Activated CD8-positive, alpha-beta memory T cell treated with anti-CD3 and anti-CD28 coated beads, Interleukin-2, amount 50 U/mL, for 1 hour (primary cell): ENCODE measurements around the gene GALK1.
"Not testable (repeated sequence)": the region's sequence is repeated elsewhere in the genome, so short reads cannot be mapped to it uniquely, and the experiment has no call there.

Experiments
- DNase-seq: peaks from one replicate; pipeline ENCODE4 v3.0.0-alpha.2; 2020; ENCODE audit errors: extremely low read depth

The GALK1 gene

GRCh38 chr17:75784473-75785015, 19.6 kb upstream of the GALK1 start, which contains the start of gene UNK:
UNK (plus strand) TSS chr17:75784806; CDS start chr17:75784881, 75 bp downstream.
- peak; percentile 93 for DNase-seq

DNA sequence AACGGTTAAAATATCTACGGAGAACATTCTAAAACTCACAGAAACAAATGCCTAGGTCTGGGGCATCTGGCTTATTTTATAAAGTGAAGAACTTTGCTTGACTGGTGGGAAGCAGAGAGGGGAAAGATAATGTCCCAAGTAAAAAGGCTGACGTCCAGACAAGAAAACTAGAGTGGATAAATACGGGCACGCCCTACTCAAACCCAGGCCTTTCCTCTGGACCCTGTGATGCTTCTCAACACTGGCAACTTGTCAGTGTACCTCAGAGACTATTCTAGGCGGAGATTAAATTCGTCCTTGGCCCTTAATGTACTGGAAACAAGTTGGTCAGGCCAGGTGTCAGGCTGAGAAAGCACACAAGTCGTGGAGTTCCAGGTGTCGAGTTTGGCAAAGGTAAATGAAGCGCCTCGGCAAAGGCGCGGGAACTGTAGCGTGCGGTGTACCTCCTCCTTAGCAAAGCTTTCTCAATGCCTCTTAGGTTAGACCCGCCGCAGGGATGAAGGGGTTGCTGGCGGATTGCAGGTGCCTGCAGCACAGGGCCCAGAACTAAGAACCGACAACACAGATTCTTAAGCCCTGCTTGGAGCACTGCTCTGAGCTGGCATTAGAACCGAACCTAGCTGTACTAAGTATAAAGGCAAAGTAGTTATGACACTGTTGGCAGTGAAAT, 18.9 kb upstream of the GALK1 start:
- no peak for DNase-seq

DNA sequence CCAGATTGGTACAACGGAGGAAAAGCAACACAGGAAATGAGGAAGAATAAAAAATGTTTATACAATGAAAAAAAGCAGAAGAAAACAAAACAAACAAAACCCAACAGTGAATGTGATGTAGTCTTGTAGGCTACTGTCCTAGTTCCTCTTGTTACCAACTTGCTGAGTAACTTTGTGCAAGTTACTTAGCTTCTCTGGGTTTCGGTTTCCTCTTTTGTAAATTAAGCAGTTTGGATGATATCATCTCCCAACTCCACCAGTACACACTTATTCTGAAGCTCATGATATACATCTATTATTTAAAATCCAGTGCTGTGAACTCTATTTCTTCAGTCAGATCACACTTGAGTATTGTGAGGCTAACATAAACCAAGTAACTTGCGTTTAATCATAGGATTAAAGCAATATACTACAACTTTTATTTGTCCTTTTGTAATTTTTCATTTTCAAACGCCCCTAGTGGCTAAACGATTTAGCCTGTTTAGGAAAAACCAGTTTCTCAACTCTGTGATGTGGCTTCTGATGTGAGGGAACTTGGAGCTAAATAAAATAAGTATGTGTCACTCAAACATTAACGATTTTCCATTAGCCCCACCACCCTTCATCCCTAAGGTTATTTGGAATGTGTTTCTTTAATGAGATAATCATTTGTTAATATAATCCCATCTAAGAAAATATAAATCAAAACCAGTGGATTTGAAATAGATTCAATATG, 18.2 kb upstream of the GALK1 start:
- DNase-seq = no peak

GRCh38 chr17:75779987-75780889, 15.2 kb upstream of the GALK1 start:
- DNase-seq = no peak

- DNase-seq = peak; percentile 92
Observed at GRCh38 chr17:75779250-75779986, 14.4 kb upstream of the GALK1 start.

GRCh38 chr17:75778861-75779249, 13.9 kb upstream of the GALK1 start:
- DNase-seq = no peak

GRCh38 chr17:75778066-75778860, 13.3 kb upstream of the GALK1 start:
- DNase-seq = not testable (repeated sequence)

GRCh38 chr17:75777296-75777922, 12.4 kb upstream of the GALK1 start:
- no peak for DNase-seq

DNA sequence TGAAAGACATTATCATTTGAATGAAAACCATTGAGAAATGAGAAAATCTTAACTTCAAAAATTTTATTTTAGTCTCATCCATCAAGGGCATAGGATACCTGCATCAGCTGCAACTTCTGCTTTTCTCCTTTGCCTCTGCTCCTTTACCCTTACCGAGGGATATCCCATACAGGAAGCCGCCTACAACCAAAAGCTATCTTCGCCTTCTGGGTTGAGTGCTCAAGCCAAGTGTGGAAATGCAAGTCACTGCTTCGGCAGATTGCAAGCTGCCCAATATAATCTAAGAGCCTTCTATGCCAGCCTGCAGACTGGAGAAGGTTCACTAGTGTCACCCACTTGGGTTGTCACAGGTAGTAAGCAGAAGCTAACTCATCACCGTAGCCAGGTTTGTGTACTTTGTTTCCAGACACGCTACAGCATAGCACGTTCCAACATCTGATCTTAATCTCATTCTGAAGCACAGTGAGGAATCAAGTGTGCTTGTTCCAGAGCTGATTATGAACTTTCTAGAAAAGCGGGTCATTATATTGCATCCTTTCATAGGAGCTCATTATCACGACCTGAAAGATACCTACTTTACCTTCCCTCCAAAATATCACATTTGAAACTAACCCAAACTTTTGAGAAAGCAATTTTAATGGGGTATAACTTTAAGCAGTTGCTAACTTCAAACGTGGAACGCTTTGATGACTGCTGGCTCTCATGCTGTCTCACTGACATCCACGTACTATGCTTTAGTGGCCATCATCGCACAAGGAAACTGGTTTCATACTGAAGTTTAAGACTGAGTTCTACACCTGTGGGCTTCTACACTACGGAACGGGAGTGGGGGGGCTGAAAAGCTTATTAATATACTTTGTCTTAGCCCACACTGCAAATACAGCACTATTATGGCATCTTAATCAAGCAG, 11.6 kb upstream of the GALK1 start:
- no peak for DNase-seq

DNA sequence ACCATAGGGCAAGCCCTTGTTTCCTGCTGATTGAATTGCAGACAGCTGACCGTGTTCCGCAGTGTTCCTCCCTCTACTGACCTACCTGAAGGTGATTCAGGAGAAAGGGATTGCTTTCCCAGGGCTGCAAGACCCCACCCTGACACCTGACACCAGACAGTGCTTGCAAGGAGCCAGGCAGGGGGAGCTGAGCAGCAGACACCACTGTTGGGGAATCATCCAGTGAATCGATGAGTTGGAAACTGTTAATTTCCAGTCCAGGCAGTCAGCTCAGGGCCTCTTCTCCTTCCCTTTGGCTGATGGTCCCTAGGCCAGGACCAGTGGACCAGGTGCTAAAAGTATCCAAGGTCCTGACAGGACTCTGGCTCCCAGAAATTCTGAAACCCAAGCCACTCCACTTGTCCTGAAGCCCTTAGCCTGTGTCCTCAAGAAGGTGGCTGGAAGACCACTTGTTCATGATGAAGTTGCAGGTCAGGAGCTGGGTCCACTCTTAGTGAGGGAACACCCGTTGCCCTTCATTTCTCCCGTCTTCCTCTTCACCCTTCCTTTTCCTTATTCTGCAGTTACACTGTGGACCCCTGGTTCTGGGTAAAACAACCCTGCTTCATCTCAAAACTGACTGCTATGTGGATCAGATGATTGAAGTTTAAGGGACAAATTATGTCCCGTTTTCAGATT, 10.1 kb upstream of the GALK1 start:
- no peak for DNase-seq

DNA sequence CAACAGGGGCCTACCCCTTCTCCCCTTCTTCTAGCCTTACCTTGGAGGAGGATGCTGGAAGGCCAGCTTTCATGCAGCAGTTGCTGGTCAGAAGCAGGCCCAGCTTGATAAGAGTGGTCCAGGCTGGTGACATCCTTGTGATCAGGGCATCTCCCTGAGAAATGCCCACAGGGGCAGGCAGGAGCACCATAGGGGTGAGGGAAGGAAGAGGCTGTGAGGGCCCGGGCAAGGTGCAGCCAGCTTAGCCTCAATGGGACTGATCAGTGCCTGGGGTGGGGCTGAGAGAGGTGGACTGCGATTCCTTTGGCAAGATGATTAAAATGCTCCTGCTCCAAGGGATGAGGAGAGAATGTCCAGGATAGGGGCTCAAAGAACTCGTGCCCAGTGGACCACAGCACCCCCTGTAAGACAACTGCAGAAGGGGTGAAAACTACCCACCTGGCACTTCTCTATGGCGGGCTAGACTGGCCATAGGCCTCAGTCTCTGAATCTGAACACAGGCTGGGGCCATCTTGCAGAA, 9.5 kb upstream of the GALK1 start:
- DNase-seq = no peak

DNA sequence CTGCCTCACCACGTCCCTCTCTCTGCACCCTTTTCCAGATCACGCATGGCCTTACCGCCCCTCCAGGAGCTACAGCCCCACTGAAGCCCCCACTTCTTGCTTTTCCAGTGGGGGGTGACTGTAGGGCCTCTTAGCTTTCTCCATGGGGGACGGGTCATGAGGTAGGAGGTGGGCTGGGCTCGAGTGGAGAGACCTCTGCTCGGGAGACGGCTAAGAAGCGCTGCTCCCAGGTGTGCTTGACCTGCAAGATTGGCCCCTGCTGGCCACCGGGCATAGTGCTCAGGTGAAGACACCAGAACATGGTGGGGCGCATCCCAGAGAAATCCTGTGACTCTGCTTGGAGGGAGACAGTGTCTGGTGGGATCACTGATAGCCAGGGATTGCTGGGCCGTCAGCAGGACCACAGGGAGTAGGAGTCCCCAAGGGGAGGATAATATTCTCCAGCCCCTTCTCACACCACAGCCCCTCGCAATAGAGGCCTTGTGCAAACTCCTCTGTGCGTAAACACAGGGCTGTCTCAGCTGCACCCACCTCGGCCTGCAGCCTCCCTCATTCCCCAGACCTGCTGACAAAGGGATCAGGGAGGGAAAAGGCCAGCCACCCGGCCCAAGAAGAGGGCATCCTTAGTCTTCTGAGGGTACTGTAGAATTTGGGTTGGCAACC, 8.9 kb upstream of the GALK1 start:
- DNase-seq = no peak

DNA sequence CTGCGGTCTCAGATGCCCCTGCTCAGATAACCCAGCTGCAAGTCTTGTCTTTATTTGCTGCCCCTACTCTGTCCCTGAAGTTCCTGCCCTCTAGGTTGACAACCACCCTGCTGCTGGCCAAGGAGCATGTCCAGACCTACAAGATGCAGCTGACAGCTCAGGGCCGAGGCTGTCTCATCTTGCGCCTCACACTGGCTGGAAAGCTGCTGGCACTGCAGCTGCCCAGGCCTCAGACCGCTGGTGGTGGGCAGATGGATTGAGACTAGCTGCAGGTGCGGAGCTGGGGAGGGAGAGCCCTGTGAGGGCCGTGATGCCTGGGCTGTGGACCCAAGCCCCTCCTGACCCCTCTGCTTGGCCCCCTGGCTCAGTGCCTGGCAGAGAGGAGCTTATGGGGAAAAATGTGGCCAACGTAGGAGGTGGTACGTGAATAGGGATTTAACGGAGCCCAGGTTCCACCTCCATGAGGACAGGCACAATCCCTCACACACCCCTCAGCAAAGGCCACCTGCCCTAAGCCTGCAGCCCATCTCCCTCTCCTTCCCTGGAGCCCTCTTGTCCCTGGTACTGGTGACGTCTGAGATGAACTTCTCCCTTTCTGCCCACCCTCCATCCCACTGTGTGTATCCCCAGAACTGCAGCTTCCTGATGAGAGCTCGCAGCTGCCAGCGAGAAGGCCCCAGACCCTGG, 8.3 kb upstream of the GALK1 start:
- DNase-seq = no peak

DNA sequence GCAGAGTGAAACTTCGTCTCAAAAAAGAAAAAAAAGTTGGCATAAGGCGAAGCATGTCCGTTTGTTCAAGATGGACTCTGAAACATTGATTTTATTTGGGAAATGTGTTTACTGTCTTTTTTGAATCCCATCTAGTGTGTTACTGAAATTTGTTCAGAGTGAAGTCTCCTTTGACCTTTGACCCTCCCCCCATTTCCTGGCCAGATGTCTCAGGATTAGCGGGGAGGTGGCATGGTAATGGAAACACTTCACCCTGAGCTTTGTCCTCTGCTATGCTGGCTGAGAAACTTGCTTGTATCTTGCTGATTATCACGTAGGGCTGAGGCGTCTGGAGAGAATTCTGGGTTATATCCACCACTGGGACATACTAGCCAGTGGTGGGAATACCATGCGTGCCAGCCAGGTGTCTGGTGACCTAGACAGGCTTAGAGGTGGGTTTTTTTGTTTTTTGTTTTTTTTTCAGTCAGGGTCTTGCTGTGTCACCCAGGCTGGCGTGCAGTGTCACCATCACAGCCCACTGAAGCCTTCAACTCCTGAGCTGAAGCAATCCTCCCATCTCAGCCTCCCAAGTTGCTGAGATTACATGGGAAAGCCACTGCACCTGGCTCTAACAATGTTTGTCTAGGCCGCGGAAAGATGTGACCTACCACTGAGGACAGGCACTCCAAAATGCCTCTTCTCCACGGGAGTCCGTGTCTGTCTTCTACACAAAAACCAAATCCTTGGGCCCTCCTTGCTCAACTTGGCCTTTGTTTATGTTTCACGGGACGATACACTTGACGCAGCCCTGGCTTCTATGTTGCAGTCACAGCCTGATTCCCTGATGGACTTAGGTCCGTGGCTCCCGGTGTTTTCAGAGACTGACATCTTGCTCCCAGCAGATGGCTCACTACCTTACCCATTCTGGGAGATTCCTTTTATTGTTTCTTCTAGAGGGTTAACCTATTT, 6.6 kb upstream of the GALK1 start:
- no peak for DNase-seq

- no peak for DNase-seq
Observed at GRCh38 chr17:75769536-75769935, 4.5 kb upstream of the GALK1 start.

GRCh38 chr17:75767881-75768280, 2.9 kb upstream of the GALK1 start:
- no peak for DNase-seq
